Activated CD4-positive, alpha-beta T cell treated with anti-CD3 and anti-CD28 coated beads, Interleukin-2, amount 50 U/mL, for 4 hours (primary cell): ENCODE measurements around the gene PRORP.
"Not testable (repeated sequence)": the region's sequence is repeated elsewhere in the genome, so short reads cannot be mapped to it uniquely, and the experiment has no call there.

Experiments used
- DNase-seq, 2 experiments: peaks; one replicate each; pipeline ENCODE4 v3.0.0-alpha.2; 2020

PRORP gene

DNA sequence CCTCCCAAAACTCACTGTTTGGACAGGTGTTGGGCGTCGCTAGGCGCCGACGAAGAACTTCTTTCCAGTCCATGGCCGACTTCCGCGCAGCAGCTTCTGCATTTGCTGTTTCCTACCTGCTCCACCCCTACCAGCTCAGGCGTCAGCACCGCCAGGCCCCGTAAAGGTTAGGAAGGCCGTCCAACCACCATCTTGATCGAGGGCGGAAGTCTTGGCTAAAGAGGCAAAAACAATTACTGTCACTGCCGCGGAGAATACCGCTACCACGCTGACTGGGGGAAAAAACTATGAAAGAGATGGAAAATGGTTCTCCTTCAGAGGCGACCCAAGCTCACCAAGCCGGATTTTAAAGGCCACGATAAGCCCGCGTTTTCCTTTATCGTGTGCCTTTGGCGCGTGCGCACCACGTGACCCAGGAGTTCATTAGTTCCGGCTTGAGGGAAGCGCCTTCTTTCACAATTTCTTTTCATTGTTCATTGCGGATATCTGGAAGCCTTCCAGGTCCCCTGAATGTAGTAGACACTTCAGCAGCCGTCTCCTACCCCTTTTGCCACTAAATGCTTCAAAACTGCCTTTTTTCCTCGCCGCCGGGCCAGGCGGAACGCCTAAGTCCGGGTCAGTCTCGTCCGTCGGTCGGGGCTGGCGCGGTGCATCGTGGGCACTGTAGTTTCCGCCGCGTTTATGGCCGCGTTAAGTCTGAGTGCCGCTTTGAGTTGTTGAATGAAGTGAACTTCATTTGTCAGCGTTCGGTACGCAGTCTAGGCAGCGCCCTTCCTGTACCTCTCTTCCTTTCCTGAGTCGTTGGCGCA, at the start of gene PRORP, which contains the start of gene PPP2R3C:
Gene PRORP, plus strand, starts transcription at position 666 of the 809 bp plus-strand sequence. CDS start 694 bp downstream, outside the sequence.
Gene PPP2R3C, minus strand, starts transcription at position 104 of the 809 bp plus-strand sequence. Its CDS starts 31 bp downstream, at position 73.
- peak; percentile 85 to 90 for DNase-seq

DNA sequence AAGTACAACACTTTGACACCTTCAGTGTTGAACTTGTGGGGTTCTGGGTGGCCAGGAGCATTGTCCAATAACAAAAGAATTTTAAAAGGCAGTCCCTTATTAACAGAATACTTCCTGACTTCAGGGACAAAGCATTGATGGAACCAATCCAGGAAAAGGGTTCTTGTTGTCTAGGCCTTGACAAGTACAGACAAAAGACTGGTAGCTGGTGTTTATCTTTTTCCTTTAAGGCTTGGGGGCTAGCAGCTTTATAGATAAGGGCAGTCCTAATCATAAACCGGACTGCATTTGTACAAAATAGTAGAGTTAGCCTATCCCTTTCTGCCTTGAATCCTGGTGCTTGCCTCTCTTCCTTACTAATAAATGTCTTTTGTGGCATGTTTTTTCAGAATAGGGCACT, 48.9 kb upstream of the PRORP start:
- DNase-seq = no peak

DNA sequence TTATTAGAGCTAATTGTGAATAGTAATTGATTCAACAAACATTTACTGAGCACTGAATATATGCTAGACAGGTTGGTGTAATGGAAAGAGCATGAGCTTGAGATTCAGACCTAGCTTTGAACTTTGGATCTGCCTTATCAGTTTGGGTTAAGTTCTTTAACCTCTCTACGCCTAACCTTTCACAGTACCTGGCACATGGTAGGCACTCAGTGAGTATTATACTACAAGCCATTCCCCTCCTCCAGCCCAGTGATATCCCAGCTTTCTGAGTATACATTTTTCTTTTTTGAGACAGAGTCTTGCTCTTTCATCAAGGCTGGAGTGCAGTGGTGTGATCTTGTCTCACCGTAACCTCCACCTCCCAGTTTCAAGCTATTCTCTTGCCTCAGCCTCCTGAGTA, 44.3 kb upstream of the PRORP start:
- no peak for DNase-seq

DNA sequence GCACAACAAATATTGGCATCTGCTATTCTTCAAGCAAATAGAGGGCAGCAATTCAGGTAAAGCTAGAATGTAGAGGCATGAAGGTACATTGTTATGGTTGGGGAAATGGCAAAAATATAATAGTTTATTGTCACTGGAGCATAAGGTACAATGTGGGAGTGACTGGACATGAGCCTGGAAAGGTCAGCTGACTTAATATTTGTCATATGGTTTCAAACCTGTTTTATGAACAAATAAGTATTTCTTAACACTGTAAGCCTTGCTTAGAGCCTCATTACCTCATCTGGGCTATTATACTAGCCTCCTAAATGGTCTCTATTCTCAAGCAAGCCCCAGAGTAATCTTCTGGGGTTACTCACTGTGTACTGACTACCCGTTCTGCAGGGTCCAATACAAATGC, 42.6 kb upstream of the PRORP start:
- no peak for DNase-seq

DNA sequence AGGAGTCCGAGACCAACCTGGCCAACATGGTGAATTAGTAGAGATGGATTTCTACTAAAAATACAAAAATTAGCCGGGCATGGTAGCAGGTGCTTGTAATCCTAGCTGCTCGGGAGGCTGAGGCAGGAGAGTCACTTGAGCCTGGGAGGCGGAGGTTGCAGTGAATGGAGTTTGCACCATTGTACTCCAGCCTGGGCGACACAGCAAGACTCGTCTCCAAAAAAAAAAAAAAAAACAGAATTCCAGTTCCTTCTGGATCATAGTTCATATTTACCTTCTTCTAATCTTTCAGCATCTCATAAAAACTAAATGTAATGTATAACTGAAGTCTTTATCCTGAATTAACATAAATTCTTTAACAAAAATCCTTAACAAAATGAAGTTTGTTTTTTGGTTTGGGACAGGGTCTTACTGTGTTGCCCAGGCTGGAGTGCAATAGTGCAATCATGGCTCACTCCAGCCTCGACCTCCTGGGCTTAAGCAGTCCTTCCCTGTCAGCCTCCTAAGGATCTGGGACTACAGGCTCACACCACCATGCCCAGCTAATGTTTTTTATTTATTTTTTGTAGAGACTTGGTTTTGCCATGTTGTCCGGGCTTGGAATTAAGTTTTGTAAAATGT, 38.7 kb upstream of the PRORP start:
- DNase-seq = no peak

DNA sequence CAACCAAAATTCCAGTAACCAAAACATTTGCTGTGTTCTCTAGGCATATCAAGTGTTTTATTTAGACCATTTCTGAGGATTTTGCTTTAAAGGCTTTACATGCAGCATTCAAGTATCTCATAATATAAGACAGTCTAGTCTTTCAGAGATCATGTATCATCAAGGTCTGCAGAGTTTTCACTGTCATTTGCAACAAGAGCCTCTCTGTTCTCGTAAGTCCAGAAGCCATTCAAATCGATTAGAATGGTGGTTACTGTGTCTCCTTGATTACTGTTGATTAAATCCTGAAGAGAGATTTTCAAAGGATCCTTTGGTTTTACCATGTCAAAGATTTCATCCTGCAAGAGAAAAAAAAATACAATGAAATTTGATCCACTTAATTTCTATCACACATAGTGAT, 36.9 kb upstream of the PRORP start:
- DNase-seq = no peak

DNA sequence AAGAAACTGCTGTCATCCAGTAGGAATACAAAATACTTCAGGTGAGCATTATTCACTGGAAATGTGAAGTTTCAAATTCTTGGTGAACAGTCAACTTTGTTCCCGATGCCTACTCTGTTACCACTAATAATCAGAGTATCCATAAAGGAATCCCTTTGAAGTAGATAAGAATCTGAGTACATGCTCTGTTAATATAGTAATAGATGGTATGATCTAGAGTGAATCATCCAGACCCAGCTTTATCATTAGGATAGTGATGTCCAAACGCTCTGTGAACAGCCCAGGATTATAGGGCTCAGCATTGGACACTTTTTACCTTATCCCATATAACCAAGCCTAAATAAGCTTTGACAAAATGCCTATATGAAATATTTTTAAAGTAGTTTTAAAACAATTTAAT, 33.8 kb upstream of the PRORP start:
- no peak for DNase-seq

DNA sequence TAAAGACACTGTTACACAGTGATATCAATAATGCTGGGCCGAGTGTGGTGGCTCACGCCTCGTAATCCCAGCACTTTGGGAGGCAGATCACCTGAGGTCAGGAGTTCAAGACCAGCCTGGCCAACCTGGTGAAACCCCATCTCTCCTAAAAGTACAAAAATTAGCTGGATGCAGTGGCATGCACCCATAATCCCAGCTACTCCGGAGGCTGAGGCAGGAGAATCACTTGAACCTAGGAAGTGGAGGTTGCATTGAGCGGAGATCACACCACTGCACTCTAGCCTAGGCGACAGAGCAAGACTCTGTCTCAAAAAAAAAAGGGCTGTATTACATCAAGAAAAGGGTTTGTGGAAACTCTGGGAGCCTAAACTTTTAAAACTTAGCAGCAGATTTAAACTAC, 27.7 kb upstream of the PRORP start:
- DNase-seq = not testable (repeated sequence)

DNA sequence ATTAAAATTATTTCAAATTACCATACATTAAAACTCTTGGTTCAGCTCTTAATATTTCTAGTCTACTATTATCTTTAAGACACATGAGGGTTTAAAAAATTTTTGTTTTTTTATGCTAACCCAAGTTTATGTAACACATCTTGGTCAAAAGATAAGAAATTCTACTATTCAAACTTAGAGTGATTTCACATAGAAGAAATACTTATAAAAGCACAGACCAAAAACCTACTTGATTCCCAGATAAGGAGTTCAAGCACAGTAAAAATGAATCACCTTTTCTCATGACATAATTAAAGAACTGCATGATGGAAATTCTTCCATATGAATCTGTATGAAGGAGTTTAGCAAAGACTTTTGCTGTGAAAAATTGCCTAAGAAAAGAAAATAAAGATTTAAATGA, 14.5 kb upstream of the PRORP start:
- DNase-seq = no peak

DNA sequence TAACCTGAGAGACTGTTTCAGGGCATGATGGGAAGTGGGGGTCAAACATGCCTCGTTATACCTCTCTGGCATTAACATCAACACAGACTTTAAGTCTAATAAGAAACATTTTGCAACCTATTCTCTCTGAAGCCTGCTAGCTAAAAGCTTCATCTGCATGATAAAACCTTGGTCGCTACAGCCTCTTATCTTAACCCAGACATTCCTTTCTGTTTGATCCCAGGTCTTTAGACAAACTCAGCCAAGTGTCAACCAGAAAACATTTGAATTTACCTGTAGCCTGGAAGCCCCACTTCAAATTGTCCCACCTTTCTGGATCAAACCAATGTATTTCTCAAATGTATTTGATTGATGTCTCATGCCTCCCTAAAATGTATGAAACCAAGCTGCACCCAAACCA, 9.7 kb upstream of the PRORP start:
- DNase-seq = no peak

DNA sequence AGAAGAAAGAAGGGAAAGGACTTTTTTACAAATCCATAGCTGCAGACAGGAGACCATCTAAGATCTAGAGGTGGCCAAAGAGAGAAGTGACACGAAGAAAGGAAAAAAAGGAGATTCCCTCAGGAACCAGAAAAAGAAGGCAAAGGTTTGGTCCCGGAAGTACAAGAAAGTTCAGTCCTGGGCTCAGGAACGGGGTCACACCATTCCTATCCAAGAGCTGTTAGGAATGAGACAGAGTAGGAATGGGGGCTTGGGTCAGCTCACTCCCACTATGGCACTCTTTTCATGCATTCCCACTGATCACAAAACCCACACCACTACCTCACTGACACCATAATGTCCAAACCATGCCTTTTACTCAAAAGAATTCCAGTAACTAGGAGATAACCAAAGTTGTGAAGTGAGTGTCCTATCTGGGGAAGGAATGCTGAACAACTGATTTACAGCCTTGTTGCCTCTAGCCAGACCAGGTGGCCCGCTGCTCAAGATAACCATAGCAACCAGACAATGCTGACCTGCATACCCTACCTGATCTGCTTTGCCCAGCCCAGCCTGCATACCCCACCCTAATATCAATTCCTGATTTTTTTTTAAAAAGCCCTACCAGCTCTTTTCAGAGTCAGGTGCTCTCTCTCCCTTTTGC, 8.9 kb upstream of the PRORP start:
- no peak for DNase-seq

DNA sequence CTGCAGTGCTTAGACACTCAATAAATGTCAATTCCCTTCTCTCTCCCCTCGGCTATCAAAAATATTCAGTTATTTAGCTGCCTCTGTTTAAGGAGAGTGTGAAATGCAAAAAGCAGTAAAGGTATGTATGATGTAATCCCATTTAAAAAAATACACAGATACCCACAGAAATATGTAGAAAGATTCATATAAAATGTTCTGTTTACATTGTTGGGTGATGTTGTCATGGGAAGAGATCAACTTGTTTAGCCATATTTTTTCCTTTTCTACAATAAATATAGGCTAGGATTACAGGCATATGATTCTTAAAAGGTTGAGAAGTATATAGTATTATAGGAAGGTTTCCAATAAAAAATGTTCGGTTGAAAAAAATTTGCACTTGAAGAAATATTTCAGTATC, 8.3 kb upstream of the PRORP start:
- DNase-seq = no peak

DNA sequence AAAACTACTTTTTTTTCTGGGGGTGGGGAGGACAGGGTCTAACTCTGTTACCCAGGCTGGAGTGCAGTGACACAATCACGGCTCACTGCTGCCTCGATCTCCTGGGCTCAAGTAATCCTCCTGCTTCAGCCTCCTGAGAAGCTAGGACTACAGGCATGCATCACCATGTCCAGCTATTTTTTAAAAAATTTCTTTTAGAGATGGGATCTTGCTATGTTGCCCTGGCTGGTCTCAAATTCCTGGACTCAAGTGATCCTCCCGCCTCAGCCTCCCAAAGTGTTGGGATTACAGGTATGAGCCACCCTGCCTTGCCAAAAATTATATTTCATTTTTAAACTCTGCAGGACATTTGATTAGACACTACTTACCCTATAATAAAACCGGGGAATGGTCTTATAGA, 6.1 kb upstream of the PRORP start:
- no peak for DNase-seq

DNA sequence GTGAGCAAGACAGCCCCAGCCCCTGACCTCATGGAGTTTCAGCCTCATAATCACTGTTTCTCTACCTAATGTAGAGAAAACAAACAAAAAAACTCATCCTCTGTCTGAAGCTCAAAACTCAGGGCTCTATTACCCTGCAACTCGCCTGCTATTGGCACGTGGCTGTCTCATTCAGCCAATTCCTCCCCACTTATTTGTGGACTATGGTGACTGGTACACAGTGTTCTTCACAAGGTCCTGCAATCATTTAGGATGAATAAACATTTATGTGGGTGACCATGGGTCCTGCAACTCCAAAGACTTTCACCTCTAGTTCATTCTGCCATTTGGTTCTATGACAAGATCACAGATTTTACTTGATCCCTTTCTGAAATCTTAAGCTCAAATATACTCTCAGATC, 5.2 kb upstream of the PRORP start:
- DNase-seq = no peak

DNA sequence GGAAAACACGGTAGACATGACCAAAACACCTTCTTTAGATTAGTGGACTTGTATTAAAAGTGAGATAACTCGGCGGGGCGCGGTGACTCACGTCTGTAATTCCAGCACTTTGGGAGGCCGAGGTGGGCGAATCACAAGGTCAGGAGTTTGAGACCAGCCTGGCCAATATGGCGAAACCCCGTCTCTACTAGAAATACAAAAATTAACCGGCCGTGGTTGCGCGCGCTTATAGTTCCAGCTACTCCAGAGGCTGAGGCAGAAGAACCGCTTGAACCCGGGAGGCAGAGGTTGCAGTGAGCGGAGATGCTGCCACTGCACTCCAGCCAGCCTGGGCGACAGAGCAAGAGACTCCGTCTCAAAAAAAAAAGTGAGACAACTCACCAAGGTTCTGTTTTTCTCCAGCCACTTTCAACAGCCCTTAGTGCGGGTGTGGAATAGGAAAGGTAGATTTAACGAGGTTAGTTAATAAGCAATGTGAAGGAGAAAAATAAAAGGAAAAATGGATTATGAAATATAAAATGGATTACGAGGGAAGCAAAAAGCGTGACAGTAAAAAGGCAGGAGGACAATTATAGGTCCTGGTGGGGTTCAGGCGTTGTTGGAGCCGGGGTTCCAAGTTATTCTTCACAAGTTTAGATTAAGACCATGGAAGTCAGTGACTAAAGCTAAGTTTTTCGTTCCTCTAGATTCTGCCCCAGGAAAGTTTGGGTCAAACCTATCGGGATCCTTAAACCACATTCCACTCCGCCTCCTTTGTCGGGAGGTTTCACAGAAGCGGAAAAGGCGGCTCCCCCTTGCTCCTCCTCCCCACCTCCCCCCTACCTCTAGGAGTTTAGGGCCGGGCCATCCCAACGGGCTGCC, 1.1 kb upstream of the PRORP start:
- DNase-seq = no peak

DNA sequence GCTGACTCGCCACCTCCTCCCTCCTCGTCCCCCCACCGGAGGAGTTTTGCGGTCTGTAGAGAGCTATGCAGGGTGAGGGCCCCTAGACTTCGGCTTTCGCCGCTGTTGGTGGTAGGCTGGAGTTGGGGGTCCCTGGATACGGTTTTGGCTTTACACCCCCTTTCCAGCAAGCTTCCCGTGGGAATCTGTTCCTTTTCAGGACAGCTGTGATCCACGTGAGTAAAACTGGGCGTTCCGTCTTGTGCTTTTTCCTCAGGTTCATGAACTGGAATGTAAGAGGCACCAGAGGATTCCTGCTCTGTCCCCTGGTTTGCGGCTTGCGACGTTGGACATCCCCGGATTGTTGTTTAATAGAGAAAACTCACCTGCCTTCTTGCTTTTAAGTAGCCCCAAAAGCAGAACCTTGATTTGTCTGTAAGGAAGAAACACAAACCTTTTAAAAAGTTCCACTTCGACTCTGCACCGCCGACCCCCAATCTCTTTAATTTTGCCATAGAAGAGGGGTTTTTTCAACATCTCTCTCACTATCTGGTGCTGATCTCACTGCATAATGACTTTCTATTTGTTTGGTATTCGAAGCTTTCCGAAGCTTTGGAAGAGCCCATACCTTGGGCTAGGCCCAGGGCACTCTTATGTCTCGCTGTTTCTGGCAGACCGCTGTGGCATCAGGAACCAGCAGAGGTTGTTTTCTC, 490 bp downstream of the PRORP start:
- no peak for DNase-seq

DNA sequence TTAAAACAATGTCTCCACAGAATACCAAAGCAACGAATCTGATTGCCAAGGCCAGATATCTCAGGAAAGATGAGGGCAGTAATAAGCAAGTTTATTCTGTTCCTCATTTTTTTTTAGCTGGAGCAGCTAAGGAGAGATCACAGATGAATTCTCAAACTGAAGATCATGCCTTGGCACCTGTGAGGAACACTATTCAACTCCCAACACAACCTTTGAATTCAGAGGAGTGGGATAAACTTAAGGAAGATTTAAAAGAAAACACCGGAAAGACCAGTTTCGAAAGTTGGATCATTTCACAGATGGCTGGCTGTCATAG, 994 bp downstream of the PRORP start:
- no peak for DNase-seq

DNA sequence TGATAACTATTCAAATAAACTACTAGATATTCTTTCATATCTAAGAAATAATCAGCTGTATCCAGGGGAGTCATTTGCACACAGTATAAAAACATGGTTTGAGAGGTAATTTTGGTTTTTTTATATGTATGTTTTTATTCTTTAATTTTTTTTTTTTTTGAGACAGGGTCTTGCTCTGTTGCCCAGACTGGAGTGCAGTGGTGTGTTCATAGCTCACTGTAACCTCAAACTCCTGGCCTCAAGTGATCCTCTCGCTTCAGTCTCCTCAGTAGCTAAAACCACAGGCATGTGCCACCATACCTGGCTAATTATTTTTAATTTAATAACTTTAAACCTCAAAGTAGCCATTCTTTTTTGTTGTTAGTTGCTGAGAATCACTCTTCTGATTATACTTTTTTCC, 1.8 kb downstream of the PRORP start:
- DNase-seq = no peak

DNA sequence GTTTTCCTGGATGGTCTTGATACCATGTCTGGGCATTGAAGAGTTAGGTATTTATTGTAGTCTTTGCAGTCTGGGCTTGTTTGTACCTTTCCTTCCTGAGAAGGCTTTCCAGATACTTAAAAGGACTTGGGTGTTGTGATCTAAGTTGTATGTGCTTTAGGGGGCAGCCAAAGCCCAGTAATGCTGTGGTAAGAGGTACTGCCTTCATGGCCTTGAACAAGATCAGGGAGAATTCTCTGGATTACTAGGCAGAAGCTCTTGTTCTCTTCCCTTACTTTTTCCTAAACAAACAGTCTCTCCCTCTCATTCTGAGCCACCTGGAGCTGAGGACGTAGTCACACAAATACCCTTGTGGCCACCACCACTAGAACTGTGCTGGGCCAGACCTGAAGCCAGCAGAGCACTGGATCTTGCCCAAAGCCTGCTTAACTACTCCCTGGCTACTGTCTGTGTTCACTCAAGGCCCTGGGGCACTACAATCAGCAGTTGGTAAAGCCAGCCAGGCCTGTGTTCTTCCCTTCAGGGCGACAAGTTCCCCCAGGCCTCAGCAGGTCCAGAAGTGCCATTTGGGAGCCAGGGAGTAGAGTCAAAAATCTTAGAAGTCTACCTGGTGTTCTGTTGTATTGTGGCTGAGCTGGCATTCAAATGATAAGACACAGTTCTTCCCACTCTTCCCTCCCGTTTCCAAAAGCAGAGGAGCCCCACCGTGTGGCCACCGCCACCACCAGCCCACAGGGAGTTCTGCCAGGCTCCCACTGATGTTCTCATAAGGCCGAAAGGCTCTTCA, 11.4 kb downstream of the PRORP start:
- no peak for DNase-seq

DNA sequence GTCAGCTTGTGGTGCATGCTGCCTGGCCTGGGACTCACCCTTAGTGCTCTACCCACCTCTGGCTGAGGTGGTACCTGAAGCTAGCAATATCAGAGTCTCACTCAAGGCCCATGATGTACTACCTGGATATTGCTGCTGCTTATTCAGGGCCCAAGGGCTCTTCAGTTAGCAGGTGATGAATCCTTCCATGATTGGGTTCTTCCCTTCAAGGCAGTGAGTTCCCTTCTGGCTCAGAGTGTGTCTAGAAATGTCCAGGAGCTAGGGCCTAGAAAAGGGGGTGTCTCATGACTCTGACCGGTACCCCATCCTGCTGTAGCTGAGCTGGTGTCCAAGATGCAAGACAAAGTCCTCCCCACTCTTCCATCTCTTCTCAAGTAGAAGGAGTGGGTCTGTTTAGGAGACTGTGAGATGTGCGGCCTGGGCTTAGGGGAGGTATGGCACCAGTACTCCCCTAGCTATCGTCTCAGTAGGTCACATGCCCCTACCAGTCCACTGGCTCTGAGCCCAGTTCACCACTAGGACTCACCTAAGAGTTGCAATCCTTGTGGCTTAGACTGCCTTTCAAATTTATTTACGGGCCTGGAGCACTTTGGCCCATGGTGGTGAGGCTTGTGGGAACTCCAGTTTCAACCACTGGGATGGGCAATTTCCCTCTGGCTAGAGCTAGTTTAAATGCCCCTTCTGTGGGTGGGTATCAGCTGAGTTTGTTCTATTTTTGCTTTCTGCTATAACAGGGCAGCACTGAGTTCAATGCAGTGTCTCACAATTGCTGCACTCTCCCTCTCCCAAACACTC, 12.2 kb downstream of the PRORP start:
- DNase-seq = no peak

DNA sequence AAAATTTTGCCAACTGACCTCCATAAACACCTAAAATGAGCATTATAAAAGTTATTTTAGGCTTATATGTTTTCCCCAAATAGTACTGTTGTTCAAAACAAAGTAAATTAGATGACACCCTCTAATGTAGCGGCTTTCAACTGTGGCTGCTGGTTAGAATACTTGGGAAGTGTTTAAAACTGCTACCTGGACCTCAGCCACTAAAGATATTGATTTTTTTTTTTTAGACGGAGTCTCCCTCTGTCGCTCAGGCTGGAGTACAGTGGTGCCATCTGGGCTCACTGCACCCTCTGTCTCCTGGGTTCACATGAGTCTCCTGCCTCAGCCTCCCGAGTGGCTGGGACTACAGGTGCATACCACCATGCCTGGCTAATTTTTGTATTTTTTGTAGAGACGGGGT, 16.2 kb downstream of the PRORP start:
- no peak for DNase-seq
